ENCODE measurements around the gene B3GAT2. TPM values are rescaled to one million over a fixed set of nuclear protein-coding genes. Genes with fewer than 3 reads are reported as not detected.

B3GAT2 gene
- total and polyA plus RNA-seq, 12 donors = under 0.01 to 0.14 (median 0.03) TPM; not detected in 6

DNA sequence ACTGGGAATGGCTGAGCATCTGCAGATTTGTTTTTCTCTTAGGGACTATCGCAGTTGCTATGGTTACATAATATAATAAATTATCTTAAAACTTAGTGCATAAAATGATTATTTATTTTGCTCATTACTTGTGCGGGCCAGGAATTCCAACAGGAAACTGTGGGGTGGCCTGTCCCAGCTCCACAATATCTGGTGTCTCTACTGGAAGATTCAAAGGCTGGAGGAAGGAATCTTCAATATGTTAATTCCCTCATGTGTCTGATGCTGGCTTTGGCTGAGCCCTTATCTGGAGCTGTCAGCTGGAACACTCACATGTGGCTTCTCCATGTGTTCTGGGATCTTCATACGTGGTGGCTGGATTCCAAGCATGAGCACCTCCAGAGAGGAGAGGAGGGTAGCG, 23.9 kb upstream of the B3GAT2 start:
- intact Hi-C loops (cut with DNase I) = no loop called here
- Histone ChIP-seq H3K36me3 (replicated peaks in 1 of 2) (no peaks in the 10 kb centered on the region), H3K27ac (no peak overlapping the region), H3K27me3 (no peaks in the 10 kb centered on the region), H3K4me3 (no peak overlapping the region), H3K4me1 (replicated peaks in 1 of 2) (no peaks in the 10 kb centered on the region), H3K9me3 (replicated peaks in 1 of 3) (no peaks in the 10 kb centered on the region)
- TF ChIP-seq, protein P1, sequence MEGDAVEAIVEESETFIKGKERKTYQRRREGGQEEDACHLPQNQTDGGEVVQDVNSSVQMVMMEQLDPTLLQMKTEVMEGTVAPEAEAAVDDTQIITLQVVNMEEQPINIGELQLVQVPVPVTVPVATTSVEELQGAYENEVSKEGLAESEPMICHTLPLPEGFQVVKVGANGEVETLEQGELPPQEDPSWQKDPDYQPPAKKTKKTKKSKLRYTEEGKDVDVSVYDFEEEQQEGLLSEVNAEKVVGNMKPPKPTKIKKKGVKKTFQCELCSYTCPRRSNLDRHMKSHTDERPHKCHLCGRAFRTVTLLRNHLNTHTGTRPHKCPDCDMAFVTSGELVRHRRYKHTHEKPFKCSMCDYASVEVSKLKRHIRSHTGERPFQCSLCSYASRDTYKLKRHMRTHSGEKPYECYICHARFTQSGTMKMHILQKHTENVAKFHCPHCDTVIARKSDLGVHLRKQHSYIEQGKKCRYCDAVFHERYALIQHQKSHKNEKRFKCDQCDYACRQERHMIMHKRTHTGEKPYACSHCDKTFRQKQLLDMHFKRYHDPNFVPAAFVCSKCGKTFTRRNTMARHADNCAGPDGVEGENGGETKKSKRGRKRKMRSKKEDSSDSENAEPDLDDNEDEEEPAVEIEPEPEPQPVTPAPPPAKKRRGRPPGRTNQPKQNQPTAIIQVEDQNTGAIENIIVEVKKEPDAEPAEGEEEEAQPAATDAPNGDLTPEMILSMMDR (IDR thresholded peaks at IDR 0.05) = no peak
- no peak for TF ChIP-seq POLR2A (IDR thresholded peaks at IDR 0.05)
- WGBS, 4 donors = 53 to 63% (median 59%) methylated on average over 2 to 4 of the region's 4 CpGs
- DNase-seq = no peak

DNA sequence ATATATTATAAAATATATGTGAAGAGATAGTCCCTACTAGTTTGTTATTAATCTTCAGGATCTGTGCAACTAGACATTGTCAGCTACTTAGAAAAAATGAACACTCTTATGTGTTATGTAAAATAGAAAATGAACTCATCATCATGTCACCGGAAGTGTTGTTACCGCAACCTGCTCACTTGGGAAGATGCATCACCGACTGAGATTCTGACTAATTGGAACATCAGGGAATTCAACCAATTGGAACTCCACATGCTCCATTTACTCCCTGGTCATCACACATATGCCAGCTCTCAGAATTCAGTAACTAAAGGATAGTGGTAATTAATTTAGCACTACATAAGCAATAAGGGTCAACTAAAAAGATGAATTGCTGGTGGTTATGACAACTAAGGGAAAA, 16.7 kb upstream of the B3GAT2 start:
- no peaks in the 10 kb centered on the region for H3K4me1 ChIP-seq (replicated peaks in 1 of 2)
- intact Hi-C loops (cut with DNase I) = no loop called here
- H3K36me3 ChIP-seq (replicated peaks in 1 of 2) = no peaks in the 10 kb centered on the region
- no peak overlapping the region for H3K27ac ChIP-seq
- no peaks in the 10 kb centered on the region for H3K27me3 ChIP-seq
- H3K4me3 ChIP-seq = no peak overlapping the region
- 88 to 95% (median 90%) methylated on average over 3 of the region's 3 CpGs for WGBS, 4 donors
- no peaks in the 10 kb centered on the region for H3K9me3 ChIP-seq (replicated peaks in 1 of 3)
- DNase-seq = no peak
- TF ChIP-seq POLR2A (IDR thresholded peaks at IDR 0.05) = no peak
- TF ChIP-seq, protein P1 (IDR thresholded peaks at IDR 0.05) = no peak

DNA sequence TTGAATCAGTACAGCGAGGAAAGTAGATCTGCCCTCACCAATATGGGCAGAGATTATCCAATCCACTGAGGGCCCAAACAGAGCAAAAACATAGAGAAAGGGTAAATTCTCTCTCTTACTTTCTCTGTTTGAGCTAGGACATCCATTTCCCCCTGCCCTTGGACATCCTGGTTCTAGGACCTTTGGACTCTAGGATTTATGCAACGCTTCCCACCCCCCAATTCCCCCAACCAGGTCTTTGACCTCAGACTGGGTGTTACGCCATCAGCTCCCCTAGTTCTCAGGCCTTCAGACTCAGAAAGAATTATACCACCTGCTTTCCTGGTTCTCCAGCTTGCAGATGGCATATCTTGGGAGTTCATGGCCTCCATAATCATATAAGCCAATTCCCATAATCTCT, 10.2 kb upstream of the B3GAT2 start:
- intact Hi-C loops (cut with DNase I) = no loop called here
- no peaks in the 10 kb centered on the region for H3K9me3 ChIP-seq (replicated peaks in 1 of 3)
- no peak overlapping the region for H3K4me3 ChIP-seq
- TF ChIP-seq POLR2A (IDR thresholded peaks at IDR 0.05) = no peak
- TF ChIP-seq, protein P1 (IDR thresholded peaks at IDR 0.05) = no peak
- no peaks in the 10 kb centered on the region for H3K4me1 ChIP-seq (replicated peaks in 1 of 2)
- 85 to 93% (median 88%) methylated on average over 3 of the region's 3 CpGs for WGBS, 4 donors
- no peaks in the 10 kb centered on the region for H3K27me3 ChIP-seq
- no peak for DNase-seq
- H3K27ac ChIP-seq = no peak overlapping the region
- no peaks in the 10 kb centered on the region for H3K36me3 ChIP-seq (replicated peaks in 1 of 2)

DNA sequence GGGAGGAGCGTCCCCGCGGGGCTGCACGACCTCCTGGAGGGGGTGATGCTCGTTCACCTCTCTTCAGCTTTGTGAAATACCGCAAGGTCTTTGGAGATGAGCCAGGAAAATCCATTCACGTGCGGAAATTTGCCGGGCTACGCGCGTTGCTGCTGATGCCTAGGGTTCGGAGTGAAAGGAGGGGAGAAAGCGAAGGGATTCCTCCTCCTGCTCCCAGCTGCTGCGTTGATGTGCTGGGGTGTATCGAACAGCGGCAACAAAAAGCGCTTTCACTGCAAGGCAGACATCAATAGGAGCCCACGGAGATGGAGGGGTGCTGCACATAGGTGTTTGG, 391 bp upstream of the B3GAT2 start:
- H3K4me3 ChIP-seq = peak overlapping the region in 2 of 4 donors; percentile 24 to 73
- peaks cover 23% of the 10 kb centered on the region for H3K27me3 ChIP-seq
- intact Hi-C loops (cut with DNase I) = no loop called here
- no peak for DNase-seq
- TF ChIP-seq, protein P1 (IDR thresholded peaks at IDR 0.05) = no peak
- no peak for TF ChIP-seq POLR2A (IDR thresholded peaks at IDR 0.05)
- H3K36me3 ChIP-seq (replicated peaks in 1 of 2) = no peaks in the 10 kb centered on the region
- 6 to 20% (median 8%) methylated on average over 13 to 19 of the region's 19 CpGs for WGBS, 4 donors
- peaks cover 13 to 20% of the 10 kb centered on the region in 2 donors for H3K4me1 ChIP-seq (replicated peaks in 1 of 2)
- H3K9me3 ChIP-seq (replicated peaks in 1 of 3) = no peaks in the 10 kb centered on the region
- no peak overlapping the region for H3K27ac ChIP-seq

Measured in adrenal gland (tissue), 12 donors.